GM06990 (cell line): ENCODE measurements around the gene TMEM154.
A peak's percentile ranks its signal among the peaks of the same experiment; 100 is the strongest.
"Not testable (repeated sequence)": the region's sequence is repeated elsewhere in the genome, so short reads cannot be mapped to it uniquely, and the experiment has no call there.

ENCODE experiments used
- DNase-seq: peaks from one replicate; pipeline ENCODE4 v3.0.0-alpha.2; 2011; ENCODE audit not compliant: insufficient read length; ENCODE audit errors: extremely low read depth
- H3K27me3 ChIP-seq: replicated peaks from 2 replicates; pipeline ENCODE4 v1.6.0; 2011; ENCODE audit warnings: low read length; ENCODE audit not compliant: control insufficient read depth, insufficient read depth
- H3K36me3 ChIP-seq: 2 replicates; pipeline ENCODE4 v1.5.1; 2011; ENCODE audit warnings: low read length; ENCODE audit not compliant: control insufficient read depth, insufficient read depth
- H3K4me3 ChIP-seq: replicated peaks from 2 replicates; pipeline ENCODE4 v1.5.1; 2011; ENCODE audit warnings: low read depth, mild to moderate bottlenecking, control low read depth, low read length
- CTCF ChIP-seq: IDR thresholded peaks from 2 replicates; pipeline ENCODE4 v1.5.1; 2011; ENCODE audit warnings: low read length, control low read depth, mild to moderate bottlenecking, inconsistent platforms; ENCODE audit not compliant: insufficient read depth, poor library complexity, severe bottlenecking

TMEM154 gene

GRCh38 chr4:152672206-152673092 lies 7.3 kb downstream of the TMEM154 start:
- H3K4me3 ChIP-seq = no peak overlapping the region
- no peak for DNase-seq

GRCh38 chr4:152668338-152668964 lies 11.3 kb downstream of the TMEM154 start:
- no peak for DNase-seq
- Histone ChIP-seq H3K4me3 (no peak overlapping the region), H3K36me3 (no peaks in the 10 kb centered on the region), H3K27me3 (no peaks in the 10 kb centered on the region)
- TF ChIP-seq CTCF = no peak

More at GRCh38 chr4:152672206-152673092, 7.3 kb downstream of the TMEM154 start:
- H3K36me3 ChIP-seq = no peaks in the 10 kb centered on the region
- H3K27me3 ChIP-seq = no peaks in the 10 kb centered on the region
- TF ChIP-seq CTCF = no peak

GRCh38 chr4:152667781-152668180 lies 12.0 kb downstream of the TMEM154 start:
- no peaks in the 10 kb centered on the region for H3K27me3 ChIP-seq
- H3K36me3 ChIP-seq = no peaks in the 10 kb centered on the region
- no peak overlapping the region for H3K4me3 ChIP-seq
- TF ChIP-seq CTCF = no peak
- DNase-seq = no peak

- H3K4me3 ChIP-seq = no peak overlapping the region
- no peaks in the 10 kb centered on the region for H3K27me3 ChIP-seq
- no peak for DNase-seq
- H3K36me3 ChIP-seq = no peaks in the 10 kb centered on the region
- peak; percentile 8 for TF ChIP-seq CTCF
These were observed 12.9 kb downstream of the TMEM154 start for GRCh38 chr4:152666946-152667345.

- no peaks in the 10 kb centered on the region for H3K36me3 ChIP-seq
- H3K27me3 ChIP-seq = no peaks in the 10 kb centered on the region
- DNase-seq = peak; percentile 64
- no peak overlapping the region for H3K4me3 ChIP-seq
- TF ChIP-seq CTCF = no peak
These were observed 14.0 kb downstream of the TMEM154 start for GRCh38 chr4:152665691-152666395.

GRCh38 chr4:152664067-152664378 lies 15.8 kb downstream of the TMEM154 start:
- H3K27me3 ChIP-seq, DNase-seq, H3K4me3 ChIP-seq, H3K36me3 ChIP-seq: not testable (repeated sequence)
